ENCODE data around the gene NCCRP1.
"Not testable (repeated sequence)": the region's sequence is repeated elsewhere in the genome, so short reads cannot be mapped to it uniquely, and the experiment has no call there.

Gene NCCRP1

GRCh38 chr19:39243741-39244140 is 47.0 kb downstream of the NCCRP1 start:
- in situ Hi-C loops (cut with MboI; ENCODE audit: low sequenced_read_pairs), result not testable (repeated sequence)

DNA sequence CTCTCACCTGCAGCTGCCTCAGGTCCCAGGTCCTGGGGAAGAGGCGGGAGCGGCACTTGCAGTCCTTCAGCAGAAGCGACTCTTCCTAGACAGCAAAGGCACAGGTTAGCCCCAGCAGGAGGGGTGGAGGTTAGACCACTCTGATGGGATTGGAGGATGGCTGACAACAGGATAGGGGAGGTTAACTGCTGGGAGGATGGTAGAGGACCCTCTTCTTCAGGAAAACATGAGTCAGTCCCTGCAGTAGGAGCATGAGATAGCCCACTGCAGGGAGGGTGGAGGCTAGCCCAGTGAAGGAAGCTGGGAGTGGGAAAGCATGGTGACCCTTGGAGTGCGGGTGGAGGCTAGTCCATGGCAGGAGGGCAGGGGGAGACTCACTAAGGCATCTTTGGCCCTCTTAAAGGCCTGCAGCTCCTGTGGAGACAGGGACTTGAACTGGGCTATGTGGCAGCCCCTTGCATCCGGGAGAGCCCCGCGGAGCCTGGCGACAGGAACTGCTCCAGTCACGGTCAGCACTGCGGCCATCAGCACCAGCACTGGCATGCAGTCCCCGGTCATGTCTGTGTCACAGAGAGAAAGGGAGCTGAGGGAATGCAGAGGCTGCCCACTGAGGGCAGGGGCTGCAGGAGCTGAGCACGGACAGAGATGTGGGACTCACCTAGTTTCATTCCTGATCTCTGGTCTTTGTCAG is 47.8 kb downstream of the NCCRP1 start, which contains the start of gene IFNL3:
IFNL3 (minus strand) TSS at position 597 of the 691 bp plus-strand sequence; CDS start at position 558, 39 bp downstream.
- in situ Hi-C loops (cut with MboI; ENCODE audit: low sequenced_read_pairs), result not testable (repeated sequence)

DNA sequence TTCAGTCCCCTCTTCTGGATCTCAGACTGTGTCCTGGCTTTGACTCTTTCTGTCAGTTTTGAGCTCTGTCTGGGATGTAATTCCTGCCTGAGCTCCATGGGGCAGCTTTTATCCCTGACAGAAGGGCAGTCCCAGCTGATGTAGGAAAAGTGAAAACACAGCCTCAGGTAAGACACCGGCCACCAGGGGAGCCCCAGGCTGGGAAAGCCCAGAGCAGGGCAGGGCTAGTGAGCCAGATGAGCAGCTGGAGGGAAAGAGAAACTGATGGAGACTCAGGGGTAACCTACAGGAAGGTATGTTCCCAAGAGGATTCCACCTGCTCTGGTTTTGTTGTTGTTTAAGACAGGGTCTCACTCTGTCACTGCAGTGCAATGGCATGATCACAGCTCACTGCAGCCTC is 48.4 kb downstream of the NCCRP1 start:
- in situ Hi-C loops (cut with MboI; ENCODE audit: low sequenced_read_pairs), result not testable (repeated sequence)

GRCh38 chr19:39246951-39247669 is 50.3 kb downstream of the NCCRP1 start:
- in situ Hi-C loops (cut with MboI; ENCODE audit: low sequenced_read_pairs), result no loop called here

GRCh38 chr19:39247701-39248664 is 51.2 kb downstream of the NCCRP1 start:
- in situ Hi-C loops (cut with MboI; ENCODE audit: low sequenced_read_pairs), result no loop called here

GRCh38 chr19:39248806-39249205 is 52.0 kb downstream of the NCCRP1 start, which contains the start of gene IFNL4:
Gene IFNL4 (minus strand): TSS chr19:39248856.
- in situ Hi-C loops (cut with MboI; ENCODE audit: low sequenced_read_pairs), result no loop called here

DNA sequence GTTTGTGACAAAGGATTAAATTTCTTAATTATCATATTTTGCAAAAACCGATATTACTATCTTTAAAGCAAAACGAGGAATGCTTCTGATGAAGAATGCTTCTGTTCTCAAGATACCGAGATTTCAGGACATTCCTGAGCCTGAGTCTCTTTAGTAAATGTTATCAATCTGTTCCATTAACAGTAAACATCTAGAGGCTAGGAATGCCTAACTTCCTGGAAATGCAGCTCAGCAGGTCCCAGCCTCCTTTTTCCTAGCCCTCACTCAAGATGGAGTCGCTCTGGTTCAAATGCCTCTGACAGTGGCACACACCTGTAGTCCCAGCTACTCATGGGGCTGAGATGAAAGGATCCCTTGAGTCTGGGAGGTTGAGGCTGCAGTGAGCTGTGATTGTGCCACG is 54.3 kb downstream of the NCCRP1 start:
- in situ Hi-C loops (cut with MboI; ENCODE audit: low sequenced_read_pairs), result no loop called here

All from HL-60/S4 treated with phorbol 12-myristate 13-acetate at 8.2 ng/mL for 4 days and 3 days (cell line).